H9 (cell line): ENCODE data around the gene EEF1A1. TPM values are rescaled to one million over a fixed set of nuclear protein-coding genes. Genes with fewer than 3 reads are reported as not detected.
"Not testable (repeated sequence)": the region's sequence is repeated elsewhere in the genome, so short reads cannot be mapped to it uniquely, and the experiment has no call there.

Experiments
- DNase-seq: peaks from one replicate; pipeline ENCODE4 v3.0.0-alpha.2; 2017
- H2AFZ ChIP-seq: one replicate; pipeline ENCODE4 v1.6.1; 2013; ENCODE audit warnings: mild to moderate bottlenecking, low read length, control low read depth, moderate library complexity
- H2AK5ac ChIP-seq: 2 replicates; pipeline ENCODE4 v1.6.1; 2013; ENCODE audit warnings: low read length, control low read depth, mixed read lengths; ENCODE audit not compliant: insufficient read length
- H2BK120ac ChIP-seq: one replicate; pipeline ENCODE4 v1.6.1; 2013; ENCODE audit warnings: low read depth, mild to moderate bottlenecking, low read length, control low read depth, inconsistent platforms; ENCODE audit not compliant: poor library complexity, severe bottlenecking
- H2BK12ac ChIP-seq: 2 replicates; pipeline ENCODE4 v1.6.1; 2013; ENCODE audit warnings: low read length, control low read depth, mixed read lengths, low read depth; ENCODE audit not compliant: insufficient read length
- H2BK15ac ChIP-seq: 2 replicates; pipeline ENCODE4 v1.6.1; 2013; ENCODE audit warnings: low read depth, low read length, control low read depth
- H2BK20ac ChIP-seq: one replicate; pipeline ENCODE4 v1.6.1; 2013; ENCODE audit warnings: low read depth, mild to moderate bottlenecking, low read length, control low read depth, inconsistent platforms; ENCODE audit not compliant: poor library complexity, severe bottlenecking
- H2BK5ac ChIP-seq: 2 replicates; pipeline ENCODE4 v1.6.1; 2013; ENCODE audit warnings: low read length, control low read depth, mixed read lengths; ENCODE audit not compliant: insufficient read length
- H3K14ac ChIP-seq: 2 replicates; pipeline ENCODE4 v1.6.1; 2013; ENCODE audit warnings: low read length, control low read depth; ENCODE audit not compliant: insufficient read depth
- H3K18ac ChIP-seq: 2 replicates; pipeline ENCODE4 v1.6.1; 2013; ENCODE audit warnings: low read depth, mild to moderate bottlenecking, mixed read lengths, low read length, control low read depth; ENCODE audit not compliant: insufficient read length
- H3K23ac ChIP-seq: 2 replicates; pipeline ENCODE4 v1.6.1; 2013; ENCODE audit warnings: low read length, control low read depth, mixed read lengths, low read depth; ENCODE audit not compliant: insufficient read length
- H3K23me2 ChIP-seq: 2 replicates; pipeline ENCODE4 v1.6.1; 2013; ENCODE audit warnings: low read depth, mild to moderate bottlenecking, mixed read lengths, low read length, control low read depth; ENCODE audit not compliant: insufficient read length, poor library complexity, severe bottlenecking
- H3K27ac ChIP-seq: 2 replicates; pipeline ENCODE4 v1.5.1; 2013; ENCODE audit warnings: low read length, control low read depth, mixed read lengths, low read depth; ENCODE audit not compliant: insufficient read length
- H3K27me3 ChIP-seq: 2 replicates; pipeline ENCODE4 v1.6.1; 2013; ENCODE audit warnings: low read length, control low read depth, inconsistent platforms; ENCODE audit not compliant: insufficient read depth
- H3K4ac ChIP-seq: 2 replicates; pipeline ENCODE4 v1.6.1; 2013; ENCODE audit warnings: low read depth, mild to moderate bottlenecking, control low read depth, inconsistent platforms, low read length, moderate library complexity
- H3K4me1 ChIP-seq: 2 replicates; pipeline ENCODE4 v1.6.1; 2013; ENCODE audit warnings: low read length, control low read depth, inconsistent platforms; ENCODE audit not compliant: insufficient read depth
- H3K4me2 ChIP-seq: 2 replicates; pipeline ENCODE4 v1.6.1; 2013; ENCODE audit warnings: low read length, control low read depth, mixed read lengths; ENCODE audit not compliant: insufficient read length, insufficient read depth
- H3K56ac ChIP-seq: 2 replicates; pipeline ENCODE4 v1.6.1; 2013; ENCODE audit warnings: low read depth, mild to moderate bottlenecking, mixed read lengths, low read length, control low read depth; ENCODE audit not compliant: insufficient read length
- H3K79me1 ChIP-seq: 2 replicates; pipeline ENCODE4 v1.6.1; 2013; ENCODE audit warnings: low read depth, mild to moderate bottlenecking, moderate library complexity, low read length, control low read depth, inconsistent platforms; ENCODE audit not compliant: insufficient read depth, poor library complexity, severe bottlenecking
- H3K79me2 ChIP-seq: 2 replicates; pipeline ENCODE4 v1.6.1; 2013; ENCODE audit warnings: low read length, control low read depth, inconsistent platforms; ENCODE audit not compliant: insufficient read depth
- H3K9ac ChIP-seq: 2 replicates; pipeline ENCODE4 v1.6.1; 2013; ENCODE audit warnings: low read length, control low read depth, mixed read lengths; ENCODE audit not compliant: insufficient read length; ENCODE audit errors: extremely low read depth
- H3K9me3 ChIP-seq: one replicate; pipeline ENCODE4 v1.6.1; 2013; ENCODE audit warnings: low read depth, low read length, inconsistent platforms; ENCODE audit not compliant: control insufficient read depth
- H3T11ph ChIP-seq: one replicate; pipeline ENCODE4 v1.6.1; 2013; ENCODE audit warnings: mild to moderate bottlenecking, low read length, control low read depth, inconsistent platforms
- H4K20me1 ChIP-seq: one replicate; pipeline ENCODE4 v1.6.1; 2013; ENCODE audit not compliant: control insufficient read depth, insufficient read length, insufficient read depth
- H4K5ac ChIP-seq: 2 replicates; pipeline ENCODE4 v1.6.1; 2013; ENCODE audit warnings: low read depth, mild to moderate bottlenecking, mixed read lengths, low read length, control low read depth; ENCODE audit not compliant: insufficient read length
- H4K8ac ChIP-seq: replicated peaks from 2 replicates; pipeline ENCODE4 v1.6.1; 2013; ENCODE audit warnings: low read length, control low read depth, mixed read lengths, low read depth; ENCODE audit not compliant: insufficient read length
- H4K91ac ChIP-seq: 2 replicates; pipeline ENCODE4 v1.6.1; 2013; ENCODE audit warnings: low read depth, mild to moderate bottlenecking, moderate library complexity, mixed read lengths, low read length, control low read depth; ENCODE audit not compliant: insufficient read length
- H3K27ac Mint-ChIP-seq, 3 experiments: 2 replicates in 2 of 3; 3 replicates in 1 of 3; pipeline ENCODE4 v1.8.0; 2020 to 2021; ENCODE audit warnings: mixed read lengths in 3 of 3, mild to moderate bottlenecking in 1 of 3, moderate library complexity in 1 of 3
- H3K27me3 Mint-ChIP-seq: 2 replicates; pipeline ENCODE4 v1.8.0; 2021; ENCODE audit warnings: low read depth, mild to moderate bottlenecking, moderate library complexity, mixed read lengths
- H3K36me3 Mint-ChIP-seq, 3 experiments: 2 replicates in 2 of 3; 3 replicates in 1 of 3; pipeline ENCODE4 v1.8.0; 2020 to 2021; ENCODE audit warnings: low read depth in 3 of 3, mixed read lengths in 3 of 3; ENCODE audit not compliant: insufficient read depth in 1 of 3
- H3K4me1 Mint-ChIP-seq, 2 experiments: 2 replicates each; pipeline ENCODE4 v1.8.0; 2020; ENCODE audit warnings: mixed read lengths in 2 of 2
- H3K4me3 Mint-ChIP-seq, 2 experiments: 2 replicates in 1 of 2; 3 replicates in 1 of 2; pipeline ENCODE4 v1.8.0; 2020 to 2021; ENCODE audit warnings: mild to moderate bottlenecking in 2 of 2, mixed read lengths in 2 of 2, moderate library complexity in 1 of 2
- H3K9me3 Mint-ChIP-seq, 2 experiments: 2 replicates in 1 of 2; 3 replicates in 1 of 2; pipeline ENCODE4 v1.8.0; 2020; ENCODE audit warnings: mild to moderate bottlenecking in 2 of 2, mixed read lengths in 2 of 2, moderate library complexity in 1 of 2
- CTCF ChIP-seq: fragments of 200-600 bp; sonication (generic); conservative IDR thresholded peaks from 3 replicates; pipeline ENCODE4 v1.8.0; 2021; ENCODE audit warnings: antibody characterized with exemption, mild to moderate bottlenecking
- WGBS: extraction: QIAGEN DNeasy Blood & Tissue Kit; methylation state at CpG from one replicate; pipeline ENCODE4 v1.1.7; 2013; ENCODE audit warnings: missing lambda C conversion rate, low lambda C conversion rate, mixed read lengths; ENCODE audit not compliant: insufficient read length; ENCODE audit errors: extremely low coverage; 5-methylcytosine and 5-hydroxymethylcytosine counted together
- total RNA-seq: library from RNA; stranded (reverse); gene quantifications from 2 replicates; pipeline ENCODE4 v1.2.1, GENCODE V29; 2021

Gene EEF1A1
- total RNA-seq, 1 experiment from 2014 or later: 13,057 TPM

GRCh38 chr6:73542891-73543290 lies 22.1 kb upstream of the EEF1A1 start:
- no CpG with 5 or more reads among the region's 5 CpGs for WGBS

GRCh38 chr6:73542481-73542880 lies 21.6 kb upstream of the EEF1A1 start:
- H3K36me3 Mint-ChIP-seq, H3K9ac ChIP-seq, H4K5ac ChIP-seq, H3K9me3 Mint-ChIP-seq, H2BK120ac ChIP-seq, H3K79me2 ChIP-seq, H3K27me3 ChIP-seq, H3T11ph ChIP-seq, H2AFZ ChIP-seq, H3K79me1 ChIP-seq, H3K23ac ChIP-seq, H3K4me3 Mint-ChIP-seq, H3K23me2 ChIP-seq, H3K4me1 ChIP-seq, H2BK12ac ChIP-seq, H3K27ac Mint-ChIP-seq, H4K8ac ChIP-seq, H4K91ac ChIP-seq, H3K14ac ChIP-seq, H2BK15ac ChIP-seq, H3K27me3 Mint-ChIP-seq, H2AK5ac ChIP-seq, H3K56ac ChIP-seq, H2BK20ac ChIP-seq, H4K20me1 ChIP-seq, H3K4me1 Mint-ChIP-seq, H3K4ac ChIP-seq, DNase-seq, H3K18ac ChIP-seq, H3K4me2 ChIP-seq, H2BK5ac ChIP-seq, H3K9me3 ChIP-seq, H3K27ac ChIP-seq: not testable (repeated sequence)
- WGBS: no CpG with 5 or more reads among the region's 3 CpGs

More at GRCh38 chr6:73542891-73543290, 22.1 kb upstream of the EEF1A1 start:
- no peak overlapping the region for H3K4ac ChIP-seq
- no peaks in the 10 kb centered on the region for H4K20me1 ChIP-seq
- no peak overlapping the region for H3K56ac ChIP-seq
- H3K27ac ChIP-seq: no peak overlapping the region
- no peak overlapping the region for H2AK5ac ChIP-seq
- H3K4me3 Mint-ChIP-seq: no peak overlapping the region
- H3K27me3 Mint-ChIP-seq: no peaks in the 10 kb centered on the region
- H3K18ac ChIP-seq: no peak overlapping the region
- H3K4me1 Mint-ChIP-seq: no peaks in the 10 kb centered on the region
- no peaks in the 10 kb centered on the region for H3K4me1 ChIP-seq
- H3K9ac ChIP-seq: no peak overlapping the region
- DNase-seq: no peak
- H2BK20ac ChIP-seq: no peak overlapping the region
- H2BK15ac ChIP-seq: no peak overlapping the region
- no peaks in the 10 kb centered on the region for H3K27me3 ChIP-seq
- H4K91ac ChIP-seq: no peak overlapping the region
- no peaks in the 10 kb centered on the region for H3K79me2 ChIP-seq
- H3K9me3 Mint-ChIP-seq: no peaks in the 10 kb centered on the region; a peak in 2 of 5 replicates
- no peak overlapping the region for H4K8ac ChIP-seq
- H2BK120ac ChIP-seq: no peak overlapping the region
- H3K9me3 ChIP-seq: no peaks in the 10 kb centered on the region
- H3K14ac ChIP-seq: no peak overlapping the region
- H3K4me2 ChIP-seq: no peak overlapping the region
- no peak overlapping the region for H2AFZ ChIP-seq
- H2BK5ac ChIP-seq: no peak overlapping the region
- no peak overlapping the region for H3T11ph ChIP-seq
- no peak for TF ChIP-seq CTCF
- no peak overlapping the region for H3K27ac Mint-ChIP-seq
- H3K23ac ChIP-seq: no peak overlapping the region
- no peaks in the 10 kb centered on the region for H3K23me2 ChIP-seq
- no peaks in the 10 kb centered on the region for H3K36me3 Mint-ChIP-seq
- H3K79me1 ChIP-seq: no peaks in the 10 kb centered on the region
- no peak overlapping the region for H4K5ac ChIP-seq
- H2BK12ac ChIP-seq: no peak overlapping the region
